Measurements from ENCODE around the gene SMPD3. TPM values are rescaled to one million over a fixed set of nuclear protein-coding genes. Genes with fewer than 3 reads are reported as not detected.

Gene SMPD3
- total RNA-seq, 4 donors from 2014 or later, result 2.3 TPM; not detected in 3

DNA sequence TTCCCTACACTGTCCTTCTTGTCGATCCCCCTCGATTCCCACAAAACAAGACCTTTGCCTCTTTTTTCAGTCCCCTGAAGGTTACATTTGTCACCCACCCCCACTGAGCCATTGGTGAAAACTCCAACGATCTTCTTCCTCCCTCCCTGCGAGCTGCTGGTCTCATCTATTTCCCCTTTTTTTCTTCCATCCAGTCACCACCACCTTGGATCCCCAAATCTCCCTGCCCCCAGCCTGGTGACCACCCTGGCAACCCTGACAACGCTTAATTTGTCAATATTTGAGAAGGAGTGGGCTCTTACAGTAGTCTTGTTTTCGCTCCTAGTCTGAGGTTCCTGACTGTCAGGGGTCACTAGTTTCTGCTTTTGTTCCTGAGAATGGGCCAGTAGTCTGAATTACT, 62.9 kb downstream of the SMPD3 start:
- no peaks in the 10 kb centered on the region for H3K27me3 ChIP-seq
- in situ Hi-C loops (cut with MboI; ENCODE audit: low sequenced_read_pairs in 4 of 4), result loop anchor here in 1 of 4 donors (25.0 kb wide), 1 partner anchor 127 kb away; no protein-coding TSS in a partner anchor
- H3K36me3 ChIP-seq, result no peaks in the 10 kb centered on the region
- H3K4me3 ChIP-seq, result no peak overlapping the region
- no peaks in the 10 kb centered on the region for H3K9me3 ChIP-seq
- no peak for DNase-seq
- H3K4me1 ChIP-seq, result peaks cover 8 to 14% of the 10 kb centered on the region in 2 donors
- ATAC-seq, result no peak
- no peak for TF ChIP-seq CTCF (IDR thresholded peaks at IDR 0.05 in 4 of 5, conservative IDR thresholded peaks at IDR 0.05 in 1 of 5)
- TF ChIP-seq POLR2A (IDR thresholded peaks at IDR 0.05), result no peak
- intact Hi-C loops (cut with DNase I; ENCODE audit: low total_unique reads), result no loop called here
- no peak overlapping the region for H3K27ac ChIP-seq

- no peaks in the 10 kb centered on the region for H3K36me3 ChIP-seq
- H3K9me3 ChIP-seq, result no peaks in the 10 kb centered on the region
- H3K27me3 ChIP-seq, result no peaks in the 10 kb centered on the region
- intact Hi-C loops (cut with DNase I; ENCODE audit: low total_unique reads) (no loop called here), in situ Hi-C loops (cut with MboI; ENCODE audit: low sequenced_read_pairs in 4 of 4) (loop anchor here in 1 of 4 donors (25.0 kb wide), 1 partner anchor 128 kb away; no protein-coding TSS in a partner anchor)
- no peak for TF ChIP-seq POLR2A (IDR thresholded peaks at IDR 0.05)
- no peak for TF ChIP-seq CTCF (IDR thresholded peaks at IDR 0.05 in 4 of 5, conservative IDR thresholded peaks at IDR 0.05 in 1 of 5)
- DNase-seq (peak in 1 of 2 donors; percentile 23), ATAC-seq (peak; percentile 53 to 75)
- H3K4me3 ChIP-seq, result no peak overlapping the region
- peaks cover 8 to 14% of the 10 kb centered on the region in 2 donors for H3K4me1 ChIP-seq
- peak overlapping the region in 1 of 4 donors; percentile 44 for H3K27ac ChIP-seq
These were observed 63.8 kb downstream of the SMPD3 start for GRCh38 chr16:68384288-68385161.

DNA sequence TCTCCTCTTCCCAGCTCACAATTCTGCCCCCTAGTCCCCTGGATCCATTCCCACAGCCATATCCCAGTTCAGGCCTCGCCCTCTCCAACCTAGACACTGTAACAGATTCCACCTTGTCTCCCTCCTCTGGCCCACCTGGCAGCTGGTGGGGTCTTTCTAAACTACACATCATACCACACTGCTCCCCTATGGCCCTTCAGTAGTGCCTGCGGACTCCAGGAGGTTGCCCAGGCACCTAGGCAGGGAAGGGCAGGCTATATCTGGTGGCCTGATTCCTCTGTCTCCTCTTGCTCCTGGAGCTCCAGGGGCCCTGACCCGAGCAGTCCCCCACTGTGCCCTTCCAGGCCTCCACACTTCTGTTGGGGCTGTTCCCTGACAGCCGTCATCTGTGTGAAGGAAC, 64.5 kb downstream of the SMPD3 start:
- Histone ChIP-seq H3K27me3 (no peaks in the 10 kb centered on the region), H3K27ac (peak overlapping the region in 1 of 4 donors; percentile 44), H3K4me3 (no peak overlapping the region), H3K9me3 (no peaks in the 10 kb centered on the region), H3K4me1 (peaks cover 8 to 14% of the 10 kb centered on the region in 2 donors), H3K36me3 (no peaks in the 10 kb centered on the region)
- intact Hi-C loops (cut with DNase I; ENCODE audit: low total_unique reads) (no loop called here), in situ Hi-C loops (cut with MboI; ENCODE audit: low sequenced_read_pairs in 4 of 4) (loop anchor here in 1 of 4 donors (25.0 kb wide), 1 partner anchor 128 kb away; no protein-coding TSS in a partner anchor)
- TF ChIP-seq CTCF (IDR thresholded peaks at IDR 0.05 in 4 of 5, conservative IDR thresholded peaks at IDR 0.05 in 1 of 5), result no peak
- no peak for TF ChIP-seq POLR2A (IDR thresholded peaks at IDR 0.05)
- DNase-seq (peak in 1 of 2 donors; percentile 3), ATAC-seq (no peak)

DNA sequence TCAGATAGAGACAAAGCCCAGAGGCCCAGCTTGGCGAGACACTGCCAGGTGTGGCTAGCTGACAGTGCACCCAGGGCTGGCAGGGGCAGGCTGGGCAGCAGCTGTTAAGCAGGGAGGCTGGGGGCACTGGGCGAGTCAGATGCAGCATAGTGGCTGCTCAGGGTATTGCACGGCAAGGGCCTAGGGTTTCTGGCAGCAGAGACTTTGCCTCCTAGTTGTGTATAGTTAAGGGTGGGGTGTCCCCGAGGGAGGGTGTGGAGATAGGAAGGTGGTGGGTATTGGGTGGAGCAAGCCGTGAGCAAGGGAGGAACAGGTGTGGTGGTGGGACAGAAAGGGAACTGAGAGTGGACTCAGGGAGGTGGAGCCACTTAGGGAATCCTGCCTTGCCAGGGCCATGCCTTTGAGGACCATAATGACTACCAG, 66.0 kb downstream of the SMPD3 start:
- TF ChIP-seq CTCF (IDR thresholded peaks at IDR 0.05 in 4 of 5, conservative IDR thresholded peaks at IDR 0.05 in 1 of 5) (no peak), POLR2A (IDR thresholded peaks at IDR 0.05) (no peak)
- intact Hi-C loops (cut with DNase I; ENCODE audit: low total_unique reads), result no loop called here

More for the DNA sequence above, 66.0 kb downstream of the SMPD3 start:
- H3K27ac ChIP-seq, result no peak overlapping the region
- in situ Hi-C loops (cut with MboI; ENCODE audit: low sequenced_read_pairs in 4 of 4), result loop anchor here in 1 of 4 donors (25.0 kb wide), 1 partner anchor 130 kb away; no protein-coding TSS in a partner anchor
- H3K4me1 ChIP-seq, result peaks cover 8 to 14% of the 10 kb centered on the region in 2 donors
- ATAC-seq, result no peak
- no peaks in the 10 kb centered on the region for H3K27me3 ChIP-seq
- no peak overlapping the region for H3K4me3 ChIP-seq
- DNase-seq, result no peak
- no peaks in the 10 kb centered on the region for H3K9me3 ChIP-seq
- no peaks in the 10 kb centered on the region for H3K36me3 ChIP-seq

All from gastrocnemius medialis (tissue), 4 donors.